WI38 (cell line): ENCODE data around the gene LAMC3.

ENCODE experiments used
- H3K4me3 ChIP-seq: 2 replicates; pipeline ENCODE4 v1.5.1; 2011; ENCODE audit warnings: low read depth, mild to moderate bottlenecking, control low read depth, low read length
- TF ChIP-seq, protein P1 (sequence below): IDR thresholded peaks from 2 replicates; pipeline ENCODE4 v1.5.1; 2012; ENCODE audit warnings: low read depth, mild to moderate bottlenecking, control low read depth, low read length

The LAMC3 gene

GRCh38 chr9:131036529-131037334, 27.8 kb downstream of the LAMC3 start:
- TF ChIP-seq, protein P1, sequence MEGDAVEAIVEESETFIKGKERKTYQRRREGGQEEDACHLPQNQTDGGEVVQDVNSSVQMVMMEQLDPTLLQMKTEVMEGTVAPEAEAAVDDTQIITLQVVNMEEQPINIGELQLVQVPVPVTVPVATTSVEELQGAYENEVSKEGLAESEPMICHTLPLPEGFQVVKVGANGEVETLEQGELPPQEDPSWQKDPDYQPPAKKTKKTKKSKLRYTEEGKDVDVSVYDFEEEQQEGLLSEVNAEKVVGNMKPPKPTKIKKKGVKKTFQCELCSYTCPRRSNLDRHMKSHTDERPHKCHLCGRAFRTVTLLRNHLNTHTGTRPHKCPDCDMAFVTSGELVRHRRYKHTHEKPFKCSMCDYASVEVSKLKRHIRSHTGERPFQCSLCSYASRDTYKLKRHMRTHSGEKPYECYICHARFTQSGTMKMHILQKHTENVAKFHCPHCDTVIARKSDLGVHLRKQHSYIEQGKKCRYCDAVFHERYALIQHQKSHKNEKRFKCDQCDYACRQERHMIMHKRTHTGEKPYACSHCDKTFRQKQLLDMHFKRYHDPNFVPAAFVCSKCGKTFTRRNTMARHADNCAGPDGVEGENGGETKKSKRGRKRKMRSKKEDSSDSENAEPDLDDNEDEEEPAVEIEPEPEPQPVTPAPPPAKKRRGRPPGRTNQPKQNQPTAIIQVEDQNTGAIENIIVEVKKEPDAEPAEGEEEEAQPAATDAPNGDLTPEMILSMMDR: no peak
- no peak overlapping the region for H3K4me3 ChIP-seq

DNA sequence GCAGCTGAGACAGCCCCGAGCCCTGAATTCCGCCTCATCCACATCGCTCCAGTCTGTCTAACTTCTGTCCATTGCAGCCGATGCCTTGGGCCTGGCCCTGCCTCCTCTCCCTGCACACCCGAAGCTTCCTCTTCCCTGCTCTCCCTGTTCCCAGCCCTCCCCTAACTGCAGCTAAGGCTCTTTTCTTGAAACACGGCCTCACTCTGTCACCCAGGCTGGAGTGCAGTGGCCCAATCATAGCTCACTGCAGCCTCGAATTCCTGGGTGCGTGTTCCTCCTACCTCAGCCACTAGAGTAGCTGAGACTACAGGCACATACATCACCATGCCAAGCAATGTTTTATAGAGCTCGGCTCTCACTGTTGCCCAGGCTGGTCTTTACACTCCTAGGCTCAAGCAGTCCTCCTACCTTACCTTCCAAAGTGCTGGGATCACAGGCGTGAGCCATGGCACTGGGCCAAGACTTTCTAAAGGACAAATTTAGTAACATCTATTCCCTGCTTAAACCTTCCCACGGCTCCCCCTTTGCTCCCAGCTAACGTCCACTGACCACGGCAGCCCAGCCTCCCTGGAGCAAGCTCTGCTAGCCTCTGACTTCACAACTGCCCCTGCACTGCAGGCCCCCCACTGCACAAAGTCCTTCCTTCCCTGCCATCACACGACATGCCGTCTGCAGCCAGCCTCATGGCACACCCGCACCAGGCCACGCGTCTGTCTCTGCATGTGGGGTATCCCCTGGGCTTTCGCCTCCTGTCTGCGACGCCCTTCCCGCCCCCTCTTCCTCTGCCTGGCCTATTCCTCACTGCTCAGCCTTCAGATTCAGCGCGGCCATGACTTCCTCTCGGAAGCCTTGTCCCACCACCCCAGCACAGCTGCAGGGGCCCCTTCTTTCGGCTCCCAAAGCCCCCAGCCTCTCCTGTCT, 28.6 kb downstream of the LAMC3 start:
- TF ChIP-seq, protein P1: no peak
- no peak overlapping the region for H3K4me3 ChIP-seq

DNA sequence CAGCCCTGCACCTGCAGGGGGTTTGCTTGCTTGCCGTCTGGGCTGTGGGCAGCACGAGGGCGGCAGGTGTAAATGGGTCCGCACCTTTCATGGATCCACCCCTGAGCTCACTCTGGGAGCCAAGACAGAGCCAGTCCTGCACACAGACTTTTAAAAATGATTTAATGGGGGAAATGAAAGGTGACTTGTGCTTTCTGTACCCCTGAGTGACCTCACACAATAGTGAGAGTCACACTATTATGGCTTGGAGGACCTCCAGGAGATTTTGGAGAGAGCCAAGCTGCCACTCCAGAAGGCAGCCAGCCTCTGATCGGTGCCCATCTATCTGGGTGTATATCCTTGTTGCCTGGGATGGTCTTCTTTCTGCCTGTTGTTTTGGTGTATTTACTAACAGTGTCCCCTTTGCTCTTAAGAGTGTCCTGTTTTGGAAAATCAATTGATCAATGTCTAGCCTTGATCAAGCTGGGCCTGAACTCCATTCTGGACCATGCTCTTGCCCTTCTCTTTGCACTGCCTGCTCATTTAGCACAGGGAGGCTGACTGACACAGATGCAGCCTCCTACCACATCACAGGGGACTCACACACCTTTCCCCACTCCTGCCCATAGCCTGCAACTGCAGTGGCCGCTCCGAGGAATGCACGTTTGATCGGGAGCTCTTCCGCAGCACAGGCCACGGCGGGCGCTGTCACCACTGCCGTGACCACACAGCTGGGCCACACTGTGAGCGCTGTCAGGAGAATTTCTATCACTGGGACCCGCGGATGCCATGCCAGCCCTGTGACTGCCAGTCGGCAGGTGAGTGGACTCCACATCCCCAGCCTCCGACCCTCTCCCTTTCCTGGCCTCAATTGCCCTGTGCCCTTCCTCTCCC, 29.5 kb downstream of the LAMC3 start:
- TF ChIP-seq, protein P1: no peak
- no peak overlapping the region for H3K4me3 ChIP-seq

- no peak overlapping the region for H3K4me3 ChIP-seq
- TF ChIP-seq, protein P1: no peak
Measured at GRCh38 chr9:131039129-131039954, 30.4 kb downstream of the LAMC3 start.

DNA sequence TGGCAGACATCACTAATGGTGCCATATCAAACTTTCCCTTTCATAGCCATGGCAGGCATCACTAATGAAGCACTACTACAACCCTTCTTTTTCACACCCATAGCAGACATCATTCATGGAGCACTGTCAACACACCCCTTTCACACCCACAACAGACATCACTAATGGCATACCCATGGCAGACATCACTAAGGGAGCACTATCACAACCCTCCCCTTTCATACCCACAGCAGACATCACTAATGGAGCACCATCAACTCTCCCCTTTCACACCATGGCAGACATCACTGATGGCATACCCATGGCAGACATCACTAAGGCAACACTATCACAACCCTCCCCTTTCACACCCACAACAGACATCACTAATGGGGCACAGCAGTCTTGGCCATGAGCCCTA, 33.7 kb downstream of the LAMC3 start:
- no peak overlapping the region for H3K4me3 ChIP-seq
- TF ChIP-seq, protein P1: no peak

- TF ChIP-seq, protein P1: no peak
- H3K4me3 ChIP-seq: no peak overlapping the region
Measured at GRCh38 chr9:131043087-131043486, 34.1 kb downstream of the LAMC3 start.
